Embryonic facial prominence (tissue), 1 donor: ENCODE measurements around the gene HIVEP1.

Experiments
- DNase-seq: peaks from one replicate; pipeline ENCODE4 v3.0.0-alpha.2; 2016; ENCODE audit errors: extremely low spot score

Gene HIVEP1

DNA sequence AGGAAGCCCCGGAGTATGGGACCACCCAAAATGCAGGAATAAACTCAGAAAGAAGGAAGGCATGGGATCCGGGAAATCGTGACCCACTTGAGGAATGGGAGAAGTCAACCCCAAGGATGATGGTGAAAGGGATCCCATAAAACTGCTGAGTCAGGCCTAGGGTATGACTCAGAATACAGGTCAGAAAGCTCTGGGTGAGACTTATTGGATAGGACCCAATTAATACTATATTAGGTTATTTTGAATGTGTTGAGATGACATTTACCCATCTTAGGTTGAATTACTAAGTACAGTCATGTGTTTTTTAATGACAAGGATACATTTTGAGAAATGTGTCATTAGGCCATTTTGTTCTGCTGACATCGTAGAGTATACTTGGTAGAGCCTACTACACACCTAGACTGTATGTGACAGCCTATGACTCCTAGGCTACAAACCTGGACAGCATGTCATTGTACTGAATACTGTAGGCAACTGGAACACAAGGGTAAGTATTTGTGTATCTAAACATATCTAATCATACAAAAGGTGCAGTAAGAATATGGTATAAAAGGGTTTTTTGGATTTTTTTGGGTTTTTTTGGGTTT is 17.1 kb upstream of the HIVEP1 start:
- no peak for DNase-seq

DNA sequence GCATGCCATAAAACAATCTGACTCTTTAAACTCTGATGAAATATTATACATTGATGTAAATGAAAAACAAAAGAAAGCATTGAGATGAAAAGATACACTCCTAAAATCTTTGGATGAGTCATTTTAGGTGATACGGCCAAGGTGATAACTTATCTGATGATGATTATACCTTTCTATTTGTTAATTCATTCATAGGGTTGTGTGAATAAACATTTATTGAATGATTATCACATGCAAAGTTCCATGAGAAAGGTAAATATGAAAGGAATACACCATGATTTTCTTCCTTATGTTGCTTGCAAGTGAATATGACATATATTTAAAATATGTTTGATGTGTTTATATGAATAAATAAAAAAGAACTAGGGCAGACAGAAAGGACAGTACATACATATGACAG is 15.4 kb upstream of the HIVEP1 start:
- DNase-seq: no peak

DNA sequence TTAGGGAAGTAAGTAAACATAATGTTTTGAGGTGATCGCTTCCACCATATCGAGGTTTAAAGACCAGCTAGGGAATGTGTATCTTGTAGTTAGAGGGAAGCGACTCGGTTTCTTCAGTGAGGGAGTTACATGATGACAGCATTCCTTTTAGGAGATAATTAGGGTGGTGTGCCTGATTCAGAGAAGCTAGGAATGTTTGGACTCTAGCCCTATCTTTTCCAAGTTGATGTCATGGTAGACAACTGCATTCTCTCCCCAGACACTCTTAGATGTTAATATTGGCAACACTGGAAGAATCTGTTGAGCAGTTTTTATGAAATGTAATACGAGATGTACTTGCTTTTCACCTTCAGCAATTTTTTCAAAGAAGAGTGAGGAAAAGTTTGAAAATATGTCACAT is 12.9 kb upstream of the HIVEP1 start:
- DNase-seq: no peak

DNA sequence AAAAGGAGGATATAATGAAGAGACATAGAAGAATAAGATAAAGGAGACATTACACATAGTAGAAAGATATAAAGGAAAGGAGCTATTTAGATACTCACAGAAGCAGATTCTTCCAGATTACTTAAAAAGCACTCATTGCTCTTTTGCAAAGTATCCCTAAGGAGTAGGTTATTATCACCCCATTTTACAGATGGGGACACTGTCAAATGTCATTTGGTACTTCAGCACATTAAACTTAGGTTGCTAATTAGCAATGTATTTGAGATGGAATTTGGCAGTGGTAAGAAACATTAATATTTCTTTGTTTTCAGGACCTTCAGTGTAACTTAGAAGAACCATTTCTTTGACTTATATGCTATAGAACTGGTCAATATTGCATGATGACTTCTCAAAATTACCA is 11.9 kb upstream of the HIVEP1 start:
- DNase-seq: no peak

DNA sequence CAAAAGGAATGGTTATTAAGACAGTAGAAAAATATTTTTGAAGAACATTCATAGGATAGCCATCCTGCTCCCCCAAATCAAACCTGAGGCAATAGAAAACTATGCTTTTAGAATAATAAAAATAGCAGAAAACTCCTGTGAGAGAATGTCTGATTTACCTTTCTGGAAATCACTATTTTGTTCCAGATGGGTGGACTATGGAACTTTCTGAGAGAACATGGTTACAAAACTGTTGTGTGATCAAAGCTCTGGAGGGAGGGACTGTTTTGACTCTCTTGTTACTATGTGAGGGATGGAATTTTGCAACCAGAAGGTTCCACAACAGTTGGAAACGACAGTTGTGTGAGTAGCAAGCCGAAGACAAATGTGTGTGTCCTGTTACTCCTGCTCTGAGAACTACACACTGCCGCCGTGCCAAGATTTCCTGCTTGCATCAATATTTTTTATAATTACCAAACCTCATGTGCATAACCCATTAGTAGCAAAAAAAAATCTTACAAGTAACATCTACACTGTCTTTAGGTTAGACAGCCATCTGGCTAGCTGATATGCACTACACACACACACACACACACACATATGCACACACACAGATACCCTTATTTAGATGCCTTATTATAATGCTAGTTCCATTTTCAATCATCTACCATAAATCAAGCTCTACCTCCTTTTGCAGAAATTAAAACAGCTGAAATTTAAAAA is 11.0 kb upstream of the HIVEP1 start:
- DNase-seq: no peak

DNA sequence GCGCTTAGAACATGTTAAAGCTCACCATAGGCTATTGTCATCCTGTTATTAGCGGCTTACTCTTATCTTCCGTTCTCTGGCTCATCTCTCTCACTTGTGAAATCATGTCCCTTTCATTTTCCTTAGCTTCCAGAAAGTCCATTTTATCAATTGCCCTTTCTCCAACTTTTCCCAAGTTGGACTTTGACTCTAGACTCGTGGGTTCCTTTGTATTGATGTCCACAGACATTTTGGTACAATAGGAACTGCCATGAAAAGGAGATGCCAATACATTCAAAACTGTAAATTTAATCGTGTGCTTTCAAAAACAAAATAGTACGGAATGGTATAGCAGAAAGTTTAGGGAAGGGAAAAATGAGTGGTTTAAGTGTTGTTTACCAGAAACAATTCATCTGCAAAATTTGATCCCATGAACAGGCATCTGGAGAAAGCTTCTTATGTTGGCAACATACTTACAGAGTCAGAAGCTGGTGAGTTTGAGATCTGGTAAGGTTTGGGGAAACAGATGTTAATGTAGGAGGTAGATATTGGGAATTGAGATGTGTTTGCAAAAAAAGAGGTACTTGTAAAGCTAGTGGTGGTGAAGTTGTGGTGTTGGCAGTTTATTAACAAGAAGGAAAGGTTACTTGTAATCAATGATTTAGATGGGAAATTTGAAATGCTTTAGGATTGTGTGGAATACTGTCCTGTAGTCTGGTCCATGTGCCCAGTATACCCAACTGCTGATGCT is 10.2 kb upstream of the HIVEP1 start:
- no peak for DNase-seq

DNA sequence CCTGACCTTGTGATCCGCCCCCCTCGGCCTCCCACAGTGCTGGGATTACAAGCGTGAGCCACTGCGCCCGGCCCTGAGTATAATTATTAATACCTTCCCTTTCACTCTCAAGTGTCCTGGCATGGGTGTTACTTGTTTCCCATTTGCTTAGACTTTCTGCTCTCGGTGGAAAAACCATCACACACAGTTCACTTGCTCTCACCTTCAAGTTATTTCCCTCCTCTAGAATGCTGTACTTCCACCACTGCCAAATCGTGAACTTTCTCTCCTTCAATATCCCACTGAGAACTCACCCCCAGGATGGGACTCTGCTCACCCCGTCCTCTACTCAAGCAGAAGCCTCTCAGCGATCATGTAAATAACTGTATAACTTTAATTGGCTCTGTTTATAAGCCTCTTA is 4.6 kb upstream of the HIVEP1 start:
- no peak for DNase-seq

DNA sequence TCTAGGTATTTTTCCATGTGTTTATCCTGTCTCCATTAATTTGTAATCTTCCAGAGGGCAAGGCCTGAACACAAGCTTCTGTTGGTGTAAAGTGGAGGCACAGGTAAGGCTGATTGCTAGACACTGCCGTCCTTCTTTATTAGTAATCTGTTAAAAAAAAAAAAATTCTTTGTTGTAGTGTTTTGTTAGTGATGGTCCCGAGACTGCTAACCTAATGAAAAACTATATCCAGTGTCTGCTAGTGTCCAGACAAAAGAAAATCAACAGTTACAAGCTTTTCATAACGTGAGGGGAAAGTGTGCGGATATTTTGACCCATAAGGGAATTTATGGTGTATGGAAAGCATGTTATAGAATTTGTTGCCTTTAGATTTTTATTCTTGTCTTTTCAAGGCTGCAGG is 4.2 kb upstream of the HIVEP1 start:
- DNase-seq: no peak

DNA sequence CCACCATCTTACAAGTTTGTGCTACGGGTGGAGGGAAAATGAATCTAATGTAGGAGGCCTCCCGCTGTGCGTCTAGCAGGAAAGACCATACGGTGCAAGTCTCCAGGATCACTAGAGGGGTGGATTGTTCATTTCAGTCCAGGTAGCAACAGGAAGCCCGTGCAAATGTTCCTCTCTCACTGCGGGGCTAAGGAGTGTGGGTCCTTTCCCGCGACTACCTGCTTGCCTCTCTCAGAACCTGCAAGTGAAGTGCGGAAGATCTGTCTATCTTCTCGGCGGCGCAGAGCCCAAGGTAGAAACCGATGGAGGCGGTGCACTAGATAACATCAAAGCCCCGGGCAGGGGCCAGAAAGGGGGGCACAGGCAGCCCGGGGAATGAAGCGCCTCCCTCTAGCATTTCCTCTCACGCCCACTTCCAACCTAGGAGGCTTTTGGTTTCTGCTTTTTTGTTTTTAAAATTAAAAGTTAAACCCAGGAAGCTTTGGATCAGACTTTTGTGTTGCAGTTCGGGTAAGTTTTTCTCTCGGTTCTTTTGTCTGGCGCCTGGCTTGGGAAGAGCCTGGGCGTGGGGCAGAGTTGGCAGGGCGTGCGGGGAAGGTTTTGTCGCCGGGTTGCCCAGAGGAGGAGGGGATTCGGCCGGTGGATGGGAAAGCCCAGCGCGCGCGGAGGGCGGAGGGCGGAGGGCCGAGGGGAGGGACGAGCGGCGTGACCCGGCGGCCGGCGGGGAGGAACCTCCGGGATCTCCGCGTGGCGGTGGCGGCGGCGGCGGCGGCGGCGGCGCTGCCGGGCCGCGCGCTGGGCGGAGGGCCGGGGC is 3.5 kb upstream of the HIVEP1 start:
- peak; percentile 87 for DNase-seq

DNA sequence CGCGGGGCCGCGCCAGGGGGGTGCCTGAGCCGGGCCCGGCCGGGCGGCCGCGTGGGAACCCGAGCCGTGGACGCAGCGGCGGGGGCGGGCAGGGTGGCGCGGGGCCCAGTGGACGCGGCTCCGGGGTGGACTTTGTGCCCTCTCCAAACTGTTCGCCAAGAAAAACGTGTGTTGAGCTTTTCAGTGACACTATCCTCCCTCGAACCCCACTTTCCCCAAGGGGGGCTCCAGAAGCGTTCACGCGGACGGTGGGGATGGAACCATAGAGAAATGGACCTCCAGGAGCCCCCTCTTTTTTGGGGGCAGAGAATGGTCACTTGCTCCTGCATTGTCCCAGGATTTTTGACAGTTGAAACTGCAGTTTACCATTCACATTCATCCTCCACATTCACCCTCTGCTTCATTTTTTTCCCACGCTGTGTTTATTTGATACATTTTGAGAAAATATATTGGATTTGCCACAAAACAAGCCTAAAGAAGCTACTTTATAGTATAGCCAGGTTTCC is 2.9 kb upstream of the HIVEP1 start:
- no peak for DNase-seq

DNA sequence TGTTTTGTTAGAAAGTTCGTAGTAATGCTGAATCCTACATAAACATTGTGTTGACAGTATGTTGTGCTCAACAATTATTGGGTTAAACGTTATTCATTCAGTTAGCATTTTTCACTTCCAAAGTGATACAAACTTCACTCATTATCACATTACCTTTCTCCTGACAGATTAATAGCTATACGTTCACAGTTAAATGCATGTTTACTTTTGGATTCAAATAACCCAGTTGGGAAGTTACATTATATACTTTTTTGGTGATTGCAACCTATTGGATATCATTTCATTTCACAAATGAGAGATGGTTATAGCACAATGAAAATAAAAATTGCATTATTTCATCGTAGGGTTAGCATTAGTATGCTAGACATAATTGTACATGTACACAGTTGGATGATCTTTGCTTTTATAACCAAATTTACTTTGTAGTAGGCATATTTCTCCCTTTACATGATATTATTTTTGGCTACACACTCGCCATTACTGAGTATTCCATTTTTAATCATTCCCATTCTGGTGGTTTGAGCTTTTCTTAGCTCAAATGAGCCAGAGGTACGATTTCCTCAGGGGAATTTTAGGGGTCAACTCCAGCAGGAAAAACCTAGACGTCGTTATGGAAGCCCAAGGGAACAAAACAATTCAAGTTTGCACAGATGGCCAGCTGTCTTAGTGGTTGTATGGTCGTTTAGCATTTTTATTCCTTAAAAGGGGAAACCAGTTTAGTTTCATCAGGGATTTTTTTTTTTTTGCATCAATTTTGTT is 2.1 kb upstream of the HIVEP1 start:
- no peak for DNase-seq

DNA sequence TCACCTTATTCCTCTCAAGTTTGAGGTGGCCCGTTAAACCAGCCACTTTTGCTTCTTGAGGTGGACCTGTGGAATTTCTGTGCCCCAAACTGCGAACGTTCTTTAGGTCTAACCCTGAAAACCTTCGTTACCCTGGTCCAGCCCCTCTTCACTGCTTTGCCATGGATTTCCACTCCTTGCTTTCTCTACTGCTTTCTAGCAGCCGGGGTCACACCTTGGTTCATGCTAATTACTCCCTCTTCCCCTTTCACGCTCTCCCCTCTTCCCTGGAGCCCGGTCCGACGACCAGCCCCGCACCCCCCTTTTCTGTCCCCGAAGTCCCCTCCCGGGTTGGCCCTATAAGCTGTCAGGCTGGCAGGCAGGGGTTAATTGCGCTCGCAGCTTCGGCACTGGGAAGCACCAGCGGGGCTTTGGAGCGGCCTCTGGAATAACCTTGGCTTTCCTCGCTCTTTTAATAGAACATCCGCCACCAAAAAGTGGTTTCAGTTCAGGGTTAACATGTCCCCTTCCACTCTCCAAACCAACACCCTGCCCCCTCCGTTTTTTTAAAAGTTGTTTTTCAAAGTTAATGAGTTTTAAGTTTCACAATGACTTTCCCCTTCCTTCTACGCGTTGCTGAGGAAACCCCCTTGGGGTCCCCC is 1.4 kb upstream of the HIVEP1 start:
- DNase-seq: peak; percentile 50

DNA sequence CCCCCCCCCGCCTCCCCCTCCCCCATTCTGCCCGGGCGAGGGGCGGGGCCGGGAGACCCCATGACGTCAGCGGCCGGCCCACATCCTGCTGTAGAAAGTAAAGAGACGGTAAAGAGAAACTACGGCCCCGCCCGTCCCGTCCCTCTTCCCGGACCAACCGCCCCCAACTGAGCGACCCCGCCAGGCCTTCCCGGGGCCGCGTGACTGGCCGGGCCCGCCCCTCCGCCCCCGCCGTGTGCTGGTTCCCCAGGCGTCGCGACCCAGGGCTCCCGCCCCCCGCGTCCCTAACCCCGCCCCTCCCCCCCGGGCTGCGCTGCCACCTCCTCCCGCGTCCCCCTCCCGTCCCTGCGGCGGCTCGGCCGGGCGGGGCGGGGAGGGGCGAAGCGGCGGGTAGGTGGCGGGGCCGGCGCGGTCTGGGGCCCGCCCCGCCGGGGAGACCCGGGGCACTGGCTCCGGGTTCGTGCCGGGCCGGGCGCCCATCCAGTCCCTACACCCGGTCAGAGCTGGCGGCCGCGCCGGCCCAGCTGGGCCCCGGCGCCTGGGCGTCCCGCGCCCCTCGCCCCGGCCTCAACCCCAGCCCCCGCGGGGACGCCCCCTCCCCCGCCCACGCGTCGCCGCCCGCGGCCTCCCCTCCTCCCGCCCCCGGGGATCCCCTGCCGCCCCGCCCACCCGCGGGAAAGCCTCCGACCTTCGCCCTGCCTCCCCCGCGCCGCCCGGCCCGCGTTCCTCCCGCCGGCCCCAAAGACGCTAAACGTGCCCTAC is 655 bp upstream of the HIVEP1 start:
- peak; percentile 92 for DNase-seq

DNA sequence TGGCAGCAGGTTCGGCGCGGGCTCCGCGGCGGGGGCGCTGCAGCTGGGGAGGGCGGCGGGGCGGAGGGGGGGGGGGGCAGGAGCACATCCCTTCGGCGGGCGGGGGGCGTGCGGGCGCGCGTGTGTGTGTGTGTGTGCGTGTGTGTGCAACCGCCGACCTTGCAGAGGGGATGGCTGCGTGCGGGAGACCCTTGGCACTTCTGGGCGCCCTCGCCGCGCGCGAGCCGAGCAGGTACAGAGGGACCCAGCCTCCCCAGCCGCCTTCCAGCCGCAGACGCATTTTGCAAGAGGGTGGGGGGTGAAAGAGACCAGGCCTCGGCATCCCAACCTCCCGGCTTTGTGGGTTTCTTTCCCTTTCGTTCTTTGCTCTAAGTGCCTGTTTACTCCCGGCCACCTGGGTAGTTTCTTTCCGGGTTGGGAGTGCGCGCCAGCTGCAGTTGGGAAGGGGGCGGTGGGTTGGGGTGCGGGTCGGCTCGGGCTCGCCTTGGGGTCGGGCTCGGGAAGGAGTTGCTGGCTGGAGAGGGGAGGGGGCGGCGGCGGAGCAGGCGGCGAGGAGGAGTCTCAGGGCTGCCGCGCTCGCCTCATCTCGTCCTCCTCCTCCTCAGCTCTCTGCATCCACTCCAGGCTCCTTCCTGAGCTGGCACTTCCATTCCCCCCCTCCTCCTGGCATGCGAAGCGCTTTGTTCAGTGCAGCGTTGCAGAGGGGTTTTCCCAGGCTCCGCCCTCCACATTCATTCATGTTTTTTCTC is 620 bp downstream of the HIVEP1 start:
- peak; percentile 88 for DNase-seq

DNA sequence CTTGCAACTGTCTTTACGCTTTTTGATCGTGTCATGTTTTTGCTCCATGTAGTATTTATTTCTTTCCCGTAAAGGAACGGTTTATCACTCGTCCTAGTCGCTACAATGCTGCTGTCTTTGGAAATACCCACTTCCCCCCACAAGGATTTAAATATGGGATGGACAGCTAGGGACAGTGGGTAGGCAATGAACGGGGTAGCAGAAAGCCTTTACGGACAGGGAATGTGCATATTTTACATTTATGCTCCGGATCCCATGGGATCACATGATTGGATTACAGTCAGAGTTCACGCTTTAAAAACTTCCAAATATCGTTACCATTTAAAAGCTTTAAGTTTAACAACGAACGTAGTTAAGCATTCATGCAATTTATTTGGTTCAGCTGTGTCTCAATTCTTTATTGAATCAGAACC is 1.2 kb downstream of the HIVEP1 start:
- no peak for DNase-seq

DNA sequence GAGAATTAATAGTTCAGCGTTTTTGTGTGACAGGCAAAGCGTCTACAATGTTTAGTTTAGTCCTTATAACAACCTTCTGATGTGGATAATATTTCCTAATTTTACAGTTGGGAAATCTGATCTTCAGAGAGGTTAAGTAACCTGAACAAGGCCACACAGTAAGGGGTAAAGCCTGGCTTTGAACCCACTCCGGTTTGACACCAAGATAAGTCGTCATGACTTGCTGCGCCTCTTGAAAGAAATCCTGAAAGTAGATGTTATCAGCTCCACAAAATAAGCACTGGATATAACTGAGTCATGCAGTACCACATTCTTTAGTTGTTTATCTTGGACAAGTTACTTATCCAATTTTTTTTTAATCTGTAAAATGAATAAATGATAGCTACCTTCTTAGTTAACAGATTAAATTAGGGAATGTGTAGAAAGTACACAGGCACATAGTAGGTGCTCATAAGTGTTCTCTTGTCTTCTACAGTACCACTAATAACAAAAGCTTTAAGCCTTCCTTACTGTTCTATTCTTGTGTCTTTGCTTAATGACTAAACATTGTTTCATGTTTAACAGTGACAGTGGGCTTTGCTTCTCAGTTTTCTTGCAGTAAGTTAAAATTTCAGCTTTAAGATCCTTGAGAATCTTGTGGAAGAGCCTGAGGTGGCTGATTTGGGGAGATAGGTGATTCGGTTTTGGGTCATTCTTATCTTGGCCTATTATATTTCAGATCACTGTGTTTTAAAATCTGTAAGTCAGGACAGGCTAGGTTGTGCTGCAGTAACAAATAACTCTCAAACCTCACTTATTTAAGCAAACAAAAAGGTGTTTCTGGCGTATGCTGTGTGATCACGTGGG is 2.1 kb downstream of the HIVEP1 start:
- no peak for DNase-seq

DNA sequence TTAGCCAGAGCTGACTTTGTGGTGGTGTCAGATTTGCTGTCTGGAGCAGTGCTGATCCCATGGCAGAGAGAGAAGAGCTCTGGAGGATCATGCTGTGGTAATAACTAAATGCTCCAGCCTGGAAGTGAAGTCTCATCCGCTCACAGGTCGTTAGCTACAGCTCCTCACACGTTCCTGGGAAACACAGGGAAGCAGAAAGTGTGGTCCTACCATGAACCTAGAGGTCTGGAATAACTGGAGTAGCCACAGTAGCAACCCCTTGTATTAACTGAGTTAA is 2.7 kb downstream of the HIVEP1 start:
- DNase-seq: no peak

DNA sequence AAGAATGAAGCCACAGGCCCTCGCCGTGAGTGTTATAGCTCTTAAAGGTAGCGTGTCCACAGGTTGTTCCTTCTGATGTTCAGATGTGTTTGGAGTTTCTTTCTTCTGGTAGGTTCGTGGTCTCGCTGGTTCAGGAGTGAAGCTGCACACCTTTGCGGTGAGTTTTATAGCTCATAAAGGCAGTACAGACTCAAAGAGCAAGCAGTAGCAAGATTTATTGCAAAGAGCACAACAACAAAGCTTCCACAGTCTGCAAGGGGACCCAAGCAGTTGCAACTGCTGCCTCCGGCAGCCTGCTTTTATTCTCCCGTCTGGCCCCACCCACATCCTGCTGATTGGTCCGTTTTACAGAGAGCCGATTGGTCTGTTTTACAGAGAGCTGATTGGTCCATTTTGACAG is 5.2 kb downstream of the HIVEP1 start:
- no peak for DNase-seq
